OCI-LY3 (cell line): ENCODE measurements around the gene SPOCD1.

Experiments used
- EZH2phosphoT487 ChIP-seq: fragments of 200-600 bp; shearing (Covaris generic); IDR thresholded peaks from 2 replicates; pipeline ENCODE4 v1.6.1; 2018; ENCODE audit warnings: antibody characterized with exemption, mixed run types, low read depth
- TF ChIP-seq, protein P1 (sequence below): fragments of 200-600, 300-600 bp; sonication (generic); IDR thresholded peaks from 2 replicates; pipeline ENCODE4 v1.5.1; 2014; ENCODE audit warnings: antibody characterized with exemption, low read length, low read depth

DNA sequence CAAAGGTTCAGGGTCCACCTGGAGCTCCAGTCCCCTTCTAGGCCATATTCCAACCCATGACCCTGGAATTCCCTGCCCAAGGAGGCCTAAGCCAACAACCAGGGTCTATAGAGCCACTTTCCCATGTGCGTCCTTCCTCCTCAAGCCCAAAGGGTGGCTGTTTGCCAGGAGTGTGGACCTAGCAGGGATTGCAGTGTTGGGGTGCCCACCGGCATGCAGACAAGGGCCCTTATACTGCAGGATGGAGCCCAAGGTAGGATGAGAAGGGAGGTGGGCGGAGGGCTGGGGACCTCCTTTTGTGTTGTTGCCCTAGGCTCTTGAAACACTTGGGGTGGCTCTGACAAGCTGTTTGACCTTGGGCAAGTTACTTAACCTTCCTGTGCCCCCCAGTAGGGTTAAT is 32.0 kb downstream of the SPOCD1 start:
- TF ChIP-seq, protein P1, sequence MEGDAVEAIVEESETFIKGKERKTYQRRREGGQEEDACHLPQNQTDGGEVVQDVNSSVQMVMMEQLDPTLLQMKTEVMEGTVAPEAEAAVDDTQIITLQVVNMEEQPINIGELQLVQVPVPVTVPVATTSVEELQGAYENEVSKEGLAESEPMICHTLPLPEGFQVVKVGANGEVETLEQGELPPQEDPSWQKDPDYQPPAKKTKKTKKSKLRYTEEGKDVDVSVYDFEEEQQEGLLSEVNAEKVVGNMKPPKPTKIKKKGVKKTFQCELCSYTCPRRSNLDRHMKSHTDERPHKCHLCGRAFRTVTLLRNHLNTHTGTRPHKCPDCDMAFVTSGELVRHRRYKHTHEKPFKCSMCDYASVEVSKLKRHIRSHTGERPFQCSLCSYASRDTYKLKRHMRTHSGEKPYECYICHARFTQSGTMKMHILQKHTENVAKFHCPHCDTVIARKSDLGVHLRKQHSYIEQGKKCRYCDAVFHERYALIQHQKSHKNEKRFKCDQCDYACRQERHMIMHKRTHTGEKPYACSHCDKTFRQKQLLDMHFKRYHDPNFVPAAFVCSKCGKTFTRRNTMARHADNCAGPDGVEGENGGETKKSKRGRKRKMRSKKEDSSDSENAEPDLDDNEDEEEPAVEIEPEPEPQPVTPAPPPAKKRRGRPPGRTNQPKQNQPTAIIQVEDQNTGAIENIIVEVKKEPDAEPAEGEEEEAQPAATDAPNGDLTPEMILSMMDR, result no peak
- TF ChIP-seq EZH2phosphoT487, result no peak
